Urothelium cell line (cell line): ENCODE measurements around the gene RHEBL1.

Source experiments
- DNase-seq: peaks from one replicate; pipeline ENCODE4 v3.0.0; 2011; ENCODE audit warnings: low spot score, mixed read lengths
- FAIRE-seq: peaks from 2 replicates; lab custom pipeline; 2011; peaks lifted over from hg19 to GRCh38; lab: Jason Lieb, UNC

Gene RHEBL1

DNA sequence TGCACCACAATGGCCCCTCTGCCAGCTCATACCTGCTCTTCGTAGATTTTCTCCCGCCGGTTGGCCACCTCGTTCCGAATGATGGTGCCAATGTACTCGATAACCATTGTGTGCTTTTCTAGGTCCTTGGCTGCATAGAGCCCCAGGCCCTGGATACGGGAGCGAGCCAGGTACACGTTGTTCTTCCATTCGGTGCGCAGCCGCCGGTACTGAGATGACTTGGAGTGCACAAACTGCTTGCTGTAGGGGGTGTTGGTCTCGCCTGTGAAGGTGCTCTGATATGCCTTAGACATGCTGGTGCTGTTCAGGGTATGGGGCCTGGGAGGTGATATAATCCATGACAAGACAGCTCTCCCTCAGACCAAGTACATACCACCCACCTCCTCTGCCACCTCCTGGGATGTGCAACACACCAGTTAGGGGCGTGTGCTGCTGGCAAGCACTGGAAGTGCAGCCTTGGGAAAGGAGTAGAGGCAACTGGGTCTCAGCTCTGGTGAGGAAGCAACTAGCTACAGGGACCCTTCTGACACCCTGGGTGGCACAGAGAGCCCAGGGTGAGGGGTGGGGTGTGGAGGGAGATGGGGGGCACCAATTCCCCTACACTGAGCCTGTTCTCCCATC lies 47.1 kb downstream of the RHEBL1 start:
- no peak for DNase-seq
- no peak for FAIRE-seq

DNA sequence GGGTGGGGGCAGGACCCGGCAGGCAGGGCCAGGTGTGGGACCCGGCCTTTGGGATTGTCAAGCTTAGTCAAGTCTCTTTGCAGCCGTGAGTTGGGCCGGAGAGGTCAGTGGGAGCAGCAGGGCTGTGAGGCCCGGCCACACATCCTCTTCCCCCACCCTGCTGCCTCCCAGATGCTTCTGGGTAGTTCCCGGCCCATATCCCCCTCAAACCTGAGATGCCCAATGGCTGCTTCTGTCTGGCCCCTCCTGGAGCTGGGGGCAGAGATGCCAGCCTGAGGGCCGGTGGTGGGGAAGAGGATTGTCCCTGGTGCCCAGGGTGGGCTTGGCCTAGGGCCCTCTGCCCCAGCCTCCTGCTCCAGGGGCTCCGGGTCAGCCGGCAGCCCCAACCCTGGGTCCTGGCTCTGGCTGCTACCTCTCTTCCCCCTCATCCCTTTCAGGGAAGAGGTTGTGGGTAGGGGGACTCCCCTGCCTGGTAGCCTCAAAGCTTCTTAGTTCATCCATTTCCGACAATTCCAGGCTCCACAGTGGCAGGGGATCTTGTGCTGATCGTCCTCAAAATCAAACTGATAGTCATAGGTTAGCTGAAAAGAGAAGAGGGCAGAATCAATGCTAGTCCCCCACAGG lies 48.4 kb downstream of the RHEBL1 start:
- DNase-seq: no peak

DNA sequence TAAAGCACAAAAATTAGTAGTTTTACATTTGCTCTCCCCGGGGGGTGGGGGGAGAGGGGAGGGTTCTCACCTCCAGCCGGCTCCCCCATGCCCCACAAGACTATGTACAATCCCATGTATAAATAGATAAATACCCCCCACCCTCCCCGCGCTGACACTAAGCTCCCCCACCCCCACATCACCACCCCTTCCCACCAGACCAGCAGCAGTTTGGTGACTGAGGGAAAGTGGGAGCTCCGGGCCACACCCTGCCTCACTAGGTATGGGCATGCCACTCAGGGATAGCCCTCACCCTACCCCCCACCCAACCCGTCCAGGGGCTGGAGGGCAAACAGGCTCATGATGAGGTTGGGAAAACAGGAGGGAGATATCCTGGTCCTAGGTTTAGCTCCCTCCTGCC lies 49.3 kb downstream of the RHEBL1 start:
- DNase-seq (no peak), FAIRE-seq (no peak)

More for the DNA sequence above, 48.4 kb downstream of the RHEBL1 start:
- FAIRE-seq: no peak

DNA sequence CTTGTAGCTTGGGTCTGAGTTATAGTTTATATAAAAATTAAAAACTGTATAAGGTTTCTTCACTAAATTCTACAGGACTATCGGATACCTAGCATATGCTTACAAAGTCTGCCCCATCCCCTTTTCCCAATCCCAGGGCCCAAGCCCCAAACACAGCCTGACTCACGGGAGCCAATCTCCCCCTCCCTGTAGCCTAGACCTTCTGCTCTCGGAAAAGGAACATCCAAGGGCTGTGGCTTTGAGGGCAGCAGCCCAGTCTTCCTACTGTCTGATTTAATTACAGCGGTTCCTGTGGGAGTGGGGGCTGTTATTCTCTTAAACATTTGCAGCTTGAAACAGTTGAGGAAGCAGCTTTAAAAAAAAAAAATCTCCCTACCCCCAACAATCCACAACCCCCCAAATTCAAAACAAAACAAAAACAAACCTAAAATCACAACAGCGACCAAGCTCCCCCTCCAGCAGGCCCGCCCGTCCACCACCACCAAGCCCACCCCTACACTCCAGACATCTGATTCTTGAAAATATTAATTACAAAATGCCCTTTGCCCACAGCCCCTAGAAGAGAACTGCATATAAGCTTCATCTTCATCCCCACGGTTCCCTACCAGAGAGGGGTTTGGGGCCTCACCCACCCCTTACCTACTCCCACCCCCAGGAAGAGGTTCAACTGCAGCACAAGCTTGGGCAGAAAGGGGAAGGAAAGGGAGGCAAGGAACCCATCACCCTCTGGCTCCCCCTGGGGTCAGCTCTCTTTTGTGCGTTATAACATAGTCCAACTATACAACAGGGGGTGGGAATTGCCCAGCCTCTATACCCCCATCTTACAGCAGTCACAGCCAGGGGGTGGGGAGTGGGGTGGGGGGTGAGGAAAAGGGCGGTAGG lies 50.1 kb downstream of the RHEBL1 start:
- DNase-seq: peak; percentile 61

GRCh38 chr12:49019120-49019430 lies 50.7 kb downstream of the RHEBL1 start:
- FAIRE-seq (no peak), DNase-seq (no peak)

More for the DNA sequence above, 50.1 kb downstream of the RHEBL1 start:
- FAIRE-seq: no peak

DNA sequence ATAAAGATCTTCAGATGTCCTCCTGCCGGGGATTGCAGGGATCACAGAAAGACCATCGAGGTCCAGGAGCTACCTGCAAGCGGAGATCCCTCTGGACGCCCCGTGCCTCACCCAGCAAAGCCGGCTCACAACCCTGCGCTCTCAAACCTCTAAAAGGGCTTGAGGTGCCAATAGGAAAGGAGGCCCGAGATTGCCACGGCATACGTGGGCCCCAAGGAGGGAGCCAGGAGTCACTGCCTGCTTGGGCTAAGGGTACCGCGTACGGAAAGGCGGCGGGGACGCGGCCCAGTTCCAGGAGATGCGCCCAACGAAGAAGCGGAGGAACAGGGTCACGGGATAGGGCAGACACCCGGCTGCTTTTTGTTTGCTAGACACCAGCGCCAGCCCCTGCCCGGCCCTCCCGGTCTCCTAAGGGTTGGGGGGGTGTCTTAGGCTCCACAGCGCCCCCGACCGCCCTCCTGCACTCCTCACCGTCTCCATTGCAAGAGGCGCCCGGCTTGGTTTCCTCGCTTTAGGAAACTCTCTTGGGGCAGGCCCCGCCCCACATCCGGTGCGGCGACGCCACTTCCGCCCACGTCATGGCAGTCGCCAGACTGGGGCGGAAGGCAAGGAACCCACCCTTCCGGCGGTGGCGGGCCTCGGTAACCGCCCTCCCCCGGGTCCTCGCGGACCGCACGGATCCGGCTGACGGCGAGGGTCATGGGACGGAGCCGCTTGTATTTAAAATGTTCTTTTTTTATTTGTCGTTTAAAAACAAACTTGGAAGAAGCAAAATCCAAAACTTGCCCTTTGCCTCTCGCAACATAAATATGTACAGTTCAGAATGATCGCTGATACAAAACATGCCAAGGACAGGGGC lies 51.3 kb downstream of the RHEBL1 start, which contains the start of gene PRKAG1:
Gene PRKAG1 (minus strand): TSS at position 516 of the 859 bp plus-strand sequence. CDS start 36 bp downstream, at position 480.
- DNase-seq (peak; percentile 99), FAIRE-seq (peak; percentile 46)

DNA sequence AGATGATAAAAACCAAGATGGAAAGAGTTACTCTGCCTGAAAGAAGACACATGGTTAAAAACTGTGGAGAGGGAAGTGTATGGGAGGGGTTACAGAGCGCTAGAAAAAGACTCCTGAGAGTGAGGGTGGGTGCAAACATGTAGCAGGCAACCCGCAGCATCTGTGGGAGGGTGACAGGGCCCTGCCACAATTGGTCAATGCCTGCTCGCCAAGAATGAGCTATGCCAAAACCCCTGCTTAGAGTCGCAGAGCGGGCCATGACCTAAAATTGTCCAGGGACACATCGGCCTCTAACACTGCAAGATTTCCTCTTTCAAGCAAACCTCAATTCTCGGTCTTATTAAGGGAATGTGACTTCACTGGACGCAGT lies 51.9 kb downstream of the RHEBL1 start:
- no peak for FAIRE-seq

GRCh38 chr12:49015196-49015595 lies 54.6 kb downstream of the RHEBL1 start:
- DNase-seq (no peak), FAIRE-seq (no peak)

More for the DNA sequence above, 51.9 kb downstream of the RHEBL1 start:
- peak; percentile 40 for DNase-seq
